ENCODE data around the gene EDAR.

Gene EDAR

DNA sequence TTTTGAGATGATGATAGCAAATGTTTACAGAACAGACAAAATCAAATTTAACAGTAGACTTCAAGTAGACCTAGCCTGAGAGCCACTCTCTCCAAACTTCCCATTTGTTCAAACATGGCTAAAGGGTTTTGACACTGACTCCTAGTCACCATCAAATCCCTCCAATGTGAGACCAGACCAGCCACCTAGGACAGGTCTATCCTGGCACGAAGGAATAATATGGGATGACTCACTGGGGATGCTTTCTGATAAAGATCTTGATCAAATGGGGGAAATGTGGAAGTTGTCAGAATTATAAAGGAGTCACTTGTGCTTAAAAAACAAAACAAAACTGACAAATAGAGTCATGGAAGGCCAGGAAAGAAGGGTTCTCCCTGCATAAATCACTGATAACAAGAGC lies 95.7 kb downstream of the EDAR start:
- no peak overlapping the region for H3K27ac ChIP-seq (replicated peaks)
- no peak overlapping the region for H3K4me3 ChIP-seq (replicated peaks; ENCODE audit: insufficient read depth, low read length)
- TF ChIP-seq POLR2AphosphoS5 (IDR thresholded peaks at IDR 0.05; ENCODE audit: low read depth) = no peak
- TF ChIP-seq SPI1 (IDR thresholded peaks at IDR 0.05; ENCODE audit: borderline replicate concordance, low read depth) = no peak
- TF ChIP-seq GABPA (IDR thresholded peaks at IDR 0.05; ENCODE audit: low read depth) = no peak
- TF ChIP-seq, protein P1, sequence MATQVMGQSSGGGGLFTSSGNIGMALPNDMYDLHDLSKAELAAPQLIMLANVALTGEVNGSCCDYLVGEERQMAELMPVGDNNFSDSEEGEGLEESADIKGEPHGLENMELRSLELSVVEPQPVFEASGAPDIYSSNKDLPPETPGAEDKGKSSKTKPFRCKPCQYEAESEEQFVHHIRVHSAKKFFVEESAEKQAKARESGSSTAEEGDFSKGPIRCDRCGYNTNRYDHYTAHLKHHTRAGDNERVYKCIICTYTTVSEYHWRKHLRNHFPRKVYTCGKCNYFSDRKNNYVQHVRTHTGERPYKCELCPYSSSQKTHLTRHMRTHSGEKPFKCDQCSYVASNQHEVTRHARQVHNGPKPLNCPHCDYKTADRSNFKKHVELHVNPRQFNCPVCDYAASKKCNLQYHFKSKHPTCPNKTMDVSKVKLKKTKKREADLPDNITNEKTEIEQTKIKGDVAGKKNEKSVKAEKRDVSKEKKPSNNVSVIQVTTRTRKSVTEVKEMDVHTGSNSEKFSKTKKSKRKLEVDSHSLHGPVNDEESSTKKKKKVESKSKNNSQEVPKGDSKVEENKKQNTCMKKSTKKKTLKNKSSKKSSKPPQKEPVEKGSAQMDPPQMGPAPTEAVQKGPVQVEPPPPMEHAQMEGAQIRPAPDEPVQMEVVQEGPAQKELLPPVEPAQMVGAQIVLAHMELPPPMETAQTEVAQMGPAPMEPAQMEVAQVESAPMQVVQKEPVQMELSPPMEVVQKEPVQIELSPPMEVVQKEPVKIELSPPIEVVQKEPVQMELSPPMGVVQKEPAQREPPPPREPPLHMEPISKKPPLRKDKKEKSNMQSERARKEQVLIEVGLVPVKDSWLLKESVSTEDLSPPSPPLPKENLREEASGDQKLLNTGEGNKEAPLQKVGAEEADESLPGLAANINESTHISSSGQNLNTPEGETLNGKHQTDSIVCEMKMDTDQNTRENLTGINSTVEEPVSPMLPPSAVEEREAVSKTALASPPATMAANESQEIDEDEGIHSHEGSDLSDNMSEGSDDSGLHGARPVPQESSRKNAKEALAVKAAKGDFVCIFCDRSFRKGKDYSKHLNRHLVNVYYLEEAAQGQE (IDR thresholded peaks at IDR 0.05; ENCODE audit: insufficient replicate concordance, low read depth) = no peak
- TF ChIP-seq, protein P2, sequence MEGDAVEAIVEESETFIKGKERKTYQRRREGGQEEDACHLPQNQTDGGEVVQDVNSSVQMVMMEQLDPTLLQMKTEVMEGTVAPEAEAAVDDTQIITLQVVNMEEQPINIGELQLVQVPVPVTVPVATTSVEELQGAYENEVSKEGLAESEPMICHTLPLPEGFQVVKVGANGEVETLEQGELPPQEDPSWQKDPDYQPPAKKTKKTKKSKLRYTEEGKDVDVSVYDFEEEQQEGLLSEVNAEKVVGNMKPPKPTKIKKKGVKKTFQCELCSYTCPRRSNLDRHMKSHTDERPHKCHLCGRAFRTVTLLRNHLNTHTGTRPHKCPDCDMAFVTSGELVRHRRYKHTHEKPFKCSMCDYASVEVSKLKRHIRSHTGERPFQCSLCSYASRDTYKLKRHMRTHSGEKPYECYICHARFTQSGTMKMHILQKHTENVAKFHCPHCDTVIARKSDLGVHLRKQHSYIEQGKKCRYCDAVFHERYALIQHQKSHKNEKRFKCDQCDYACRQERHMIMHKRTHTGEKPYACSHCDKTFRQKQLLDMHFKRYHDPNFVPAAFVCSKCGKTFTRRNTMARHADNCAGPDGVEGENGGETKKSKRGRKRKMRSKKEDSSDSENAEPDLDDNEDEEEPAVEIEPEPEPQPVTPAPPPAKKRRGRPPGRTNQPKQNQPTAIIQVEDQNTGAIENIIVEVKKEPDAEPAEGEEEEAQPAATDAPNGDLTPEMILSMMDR (IDR thresholded peaks at IDR 0.05; ENCODE audit: insufficient read depth, low read length) = no peak
- DNase-seq (ENCODE audit: low read depth in 1 of 2, low spot score in 1 of 2) = no peak
- H3K27me3 ChIP-seq (ENCODE audit: insufficient read depth, poor library complexity, severe bottlenecking) = no peaks in the 10 kb centered on the region

DNA sequence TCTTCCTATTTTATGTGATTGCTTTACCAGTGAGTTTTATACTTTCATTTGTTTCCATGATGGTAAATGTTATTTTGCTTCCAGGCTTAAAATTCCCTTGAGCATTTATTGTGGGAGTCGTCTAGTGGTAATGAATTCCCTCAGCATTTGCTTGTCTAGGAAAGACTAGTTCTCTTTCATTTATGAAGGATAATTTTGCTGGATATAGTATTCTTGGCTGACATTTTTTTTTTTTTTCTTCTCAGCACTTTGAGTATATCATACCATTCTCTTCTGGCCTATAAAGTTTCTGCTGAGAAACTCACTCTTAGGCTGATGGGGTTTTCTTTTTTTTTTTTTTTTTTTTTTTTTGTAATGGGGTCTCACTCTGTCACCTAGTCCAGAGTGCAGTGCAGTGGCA lies 99.1 kb downstream of the EDAR start:
- H3K27me3 ChIP-seq (ENCODE audit: insufficient read depth, poor library complexity, severe bottlenecking) = no peaks in the 10 kb centered on the region
- no peak for DNase-seq (ENCODE audit: low read depth in 1 of 2, low spot score in 1 of 2)
- H3K27ac ChIP-seq (replicated peaks) = no peak overlapping the region
- TF ChIP-seq GABPA (IDR thresholded peaks at IDR 0.05; ENCODE audit: low read depth) = no peak
- TF ChIP-seq, protein P2 (IDR thresholded peaks at IDR 0.05; ENCODE audit: insufficient read depth, low read length) = no peak
- TF ChIP-seq, protein P1 (IDR thresholded peaks at IDR 0.05; ENCODE audit: insufficient replicate concordance, low read depth) = no peak
- TF ChIP-seq POLR2AphosphoS5 (IDR thresholded peaks at IDR 0.05; ENCODE audit: low read depth) = no peak
- TF ChIP-seq SPI1 (IDR thresholded peaks at IDR 0.05; ENCODE audit: borderline replicate concordance, low read depth) = no peak
- H3K4me3 ChIP-seq (replicated peaks; ENCODE audit: insufficient read depth, low read length) = no peak overlapping the region

DNA sequence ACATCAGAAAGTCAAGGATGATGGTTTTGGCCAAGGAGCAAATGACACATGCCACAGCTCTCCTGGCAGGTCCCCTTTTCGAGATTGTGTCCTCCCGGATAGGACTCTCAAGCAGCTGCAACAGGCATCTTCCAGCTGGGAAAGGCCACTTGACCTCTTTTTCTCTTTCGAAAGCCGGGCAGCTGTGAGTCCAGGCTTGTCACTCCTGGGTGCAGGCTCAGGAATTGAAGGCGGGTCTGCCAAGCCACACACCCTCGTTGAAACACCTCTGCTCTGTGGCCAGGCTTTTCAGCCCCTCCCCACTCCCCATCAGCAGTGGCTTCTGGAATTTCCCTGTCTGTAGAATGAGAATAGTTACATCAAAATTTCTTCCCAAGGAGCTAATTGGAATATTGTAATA lies 104.4 kb downstream of the EDAR start:
- DNase-seq (ENCODE audit: low read depth in 1 of 2, low spot score in 1 of 2) = no peak
- TF ChIP-seq GABPA (IDR thresholded peaks at IDR 0.05; ENCODE audit: low read depth) (no peak), POLR2AphosphoS5 (IDR thresholded peaks at IDR 0.05; ENCODE audit: low read depth) (no peak), SPI1 (IDR thresholded peaks at IDR 0.05; ENCODE audit: borderline replicate concordance, low read depth) (no peak)
- TF ChIP-seq, protein P1 (IDR thresholded peaks at IDR 0.05; ENCODE audit: insufficient replicate concordance, low read depth) = no peak
- TF ChIP-seq, protein P2 (IDR thresholded peaks at IDR 0.05; ENCODE audit: insufficient read depth, low read length) = no peak
- no peak overlapping the region for H3K4me3 ChIP-seq (replicated peaks; ENCODE audit: insufficient read depth, low read length)

More for the DNA sequence above, 104.4 kb downstream of the EDAR start:
- Histone ChIP-seq H3K27me3 (ENCODE audit: insufficient read depth, poor library complexity, severe bottlenecking) (no peaks in the 10 kb centered on the region), H3K27ac (replicated peaks) (no peak overlapping the region)
